Activated gamma-delta T cell (primary cell): Measurements from ENCODE around the gene RIMS1.

Experiments used
- DNase-seq: peaks from one replicate; lab custom pipeline; 2025; lab: John Stamatoyannopoulos, UW

The RIMS1 gene

DNA sequence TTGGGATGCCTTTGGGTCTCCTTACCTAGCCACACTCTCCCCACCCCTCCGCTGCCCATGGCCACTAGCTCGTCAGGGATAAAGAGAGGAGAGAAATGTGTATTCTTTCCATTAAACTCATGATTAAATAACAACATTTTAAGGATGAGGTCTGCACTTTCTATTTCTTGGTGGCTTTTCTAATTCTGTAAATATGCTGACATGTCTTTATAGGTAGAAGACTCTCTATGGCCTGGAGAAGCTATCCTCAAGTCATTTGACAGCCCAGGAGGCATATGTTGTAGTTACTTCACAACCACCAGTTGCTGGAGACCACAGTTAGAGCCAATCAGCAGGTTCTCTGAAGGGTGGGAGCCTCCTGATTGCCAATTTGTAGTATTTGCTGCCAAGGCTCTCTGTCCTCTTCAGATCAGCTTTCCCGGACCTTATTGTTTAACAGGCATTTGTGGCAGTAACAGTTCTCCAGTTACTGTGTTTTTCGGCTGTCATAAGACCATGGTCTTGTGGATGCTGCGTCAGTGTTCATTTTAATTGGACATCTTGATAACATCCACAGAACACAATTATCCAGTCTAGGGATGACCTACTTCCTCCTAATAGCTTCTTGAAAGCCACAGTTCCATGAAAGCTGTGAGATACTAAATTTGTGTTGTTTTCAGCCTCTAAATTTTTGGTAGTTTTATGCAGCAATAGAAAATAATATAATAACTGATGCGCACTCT is 530.6 kb downstream of the RIMS1 start:
- no peak for DNase-seq

DNA sequence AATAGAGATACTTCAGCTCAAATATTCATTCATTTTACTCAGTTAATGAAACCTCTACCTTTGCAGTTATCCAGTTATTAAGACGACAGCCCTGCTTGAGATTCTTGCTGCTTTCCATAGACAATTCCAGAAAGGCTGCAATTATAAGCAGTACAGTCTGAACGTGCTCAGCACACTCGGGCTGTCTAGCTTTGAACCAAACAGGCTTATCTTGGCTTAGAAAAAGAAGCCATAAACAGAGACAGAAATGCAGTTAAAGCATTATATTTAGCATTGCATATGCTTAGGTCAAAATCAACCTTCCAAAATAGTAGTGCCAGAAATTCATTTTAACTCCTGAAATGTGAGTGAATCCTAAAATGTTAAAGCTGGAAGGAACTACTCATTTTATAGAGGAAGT is 531.4 kb downstream of the RIMS1 start:
- no peak for DNase-seq

GRCh38 chr6:72418495-72418894 is 532.1 kb downstream of the RIMS1 start:
- no peak for DNase-seq

GRCh38 chr6:72419966-72420365 is 533.6 kb downstream of the RIMS1 start:
- DNase-seq, result no peak

GRCh38 chr6:72420409-72420808 is 534.1 kb downstream of the RIMS1 start:
- DNase-seq, result no peak

GRCh38 chr6:72421387-72421786 is 535.0 kb downstream of the RIMS1 start:
- DNase-seq, result no peak

GRCh38 chr6:72422171-72422570 is 535.8 kb downstream of the RIMS1 start:
- DNase-seq, result no peak

- DNase-seq, result no peak
Observed at GRCh38 chr6:72424476-72424875, 538.1 kb downstream of the RIMS1 start.

- no peak for DNase-seq
Observed at GRCh38 chr6:72425003-72425681, 538.8 kb downstream of the RIMS1 start.

- DNase-seq, result no peak
Observed at GRCh38 chr6:72440611-72441010, 554.3 kb downstream of the RIMS1 start.

- DNase-seq, result no peak
Observed at GRCh38 chr6:72446430-72446829, 560.1 kb downstream of the RIMS1 start.
